ENCODE results near the gene UQCC3. TPM values are rescaled to one million over a fixed set of nuclear protein-coding genes. Genes with fewer than 3 reads are reported as not detected.
A peak's percentile ranks its signal among the peaks of the same experiment; 100 is the strongest.

The UQCC3 gene
- total and polyA plus RNA-seq, 9 of the 15 experiments (the other 6 are each of a cell fraction or from before 2014, with no cell fraction given), result 3.3 to 44.3 (median 8.0) TPM

- TF ChIP-seq CEBPZ (IDR thresholded peaks at IDR 0.05; ENCODE audit: borderline replicate concordance, low read depth, low read length) (no peak), HNRNPUL1 (IDR thresholded peaks at IDR 0.05; ENCODE audit: low read length) (peak; percentile 80), ILF3 (IDR thresholded peaks at IDR 0.05; ENCODE audit: borderline replicate concordance) (no peak), ARHGAP35 (IDR thresholded peaks at IDR 0.05; ENCODE audit: partially characterized antibody) (no peak), HNRNPK (IDR thresholded peaks at IDR 0.05; ENCODE audit: low read depth, low read length, poor library complexity, severe bottlenecking) (no peak), KDM1A (IDR thresholded peaks at IDR 0.05) (no peak), CBFA2T3 (IDR thresholded peaks at IDR 0.05) (no peak), POLR2A (conservative IDR thresholded peaks at IDR 0.05) (peak; percentile 30)
- TF ChIP-seq, protein P1, sequence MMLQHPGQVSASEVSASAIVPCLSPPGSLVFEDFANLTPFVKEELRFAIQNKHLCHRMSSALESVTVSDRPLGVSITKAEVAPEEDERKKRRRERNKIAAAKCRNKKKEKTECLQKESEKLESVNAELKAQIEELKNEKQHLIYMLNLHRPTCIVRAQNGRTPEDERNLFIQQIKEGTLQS (IDR thresholded peaks at IDR 0.05), result no peak
- TF ChIP-seq, protein P1 (CRISPR knock-in tag; conservative IDR thresholded peaks at IDR 0.05), result peak; percentile 18; the same call in 1 of the 2 replicates
These were observed 5.1 kb upstream of the UQCC3 start (continued) for GRCh38 chr11:62666259-62666926.
